Spinal cord (tissue), 10 donors: ENCODE measurements around the gene LRFN5. TPM values are rescaled to one million over a fixed set of nuclear protein-coding genes. Genes with fewer than 3 reads are reported as not detected.
A peak's percentile ranks its signal among the peaks of the same experiment; 100 is the strongest.
"Not testable (repeated sequence)": the region's sequence is repeated elsewhere in the genome, so short reads cannot be mapped to it uniquely, and the experiment has no call there.

Experiments
- DNase-seq, 6 donors: peaks; one replicate each; pipeline versions ENCODE4 v3.0.0 to v3.0.0-alpha.2; 2013 to 2015; ENCODE audit warnings: low spot score in 6 of 6, low read depth in 4 of 6
- H3K27ac ChIP-seq: one replicate; pipeline ENCODE4 v1.5.1; 2013; ENCODE audit warnings: low read depth, low read length, control low read depth
- H3K27me3 ChIP-seq: one replicate; pipeline ENCODE4 v1.6.1; 2013; ENCODE audit warnings: low read length; ENCODE audit not compliant: control insufficient read depth, insufficient read depth
- H3K36me3 ChIP-seq: one replicate; pipeline ENCODE4 v1.6.1; 2013; ENCODE audit warnings: low read length; ENCODE audit not compliant: control insufficient read depth, insufficient read depth
- H3K4me1 ChIP-seq: one replicate; pipeline ENCODE4 v1.6.1; 2013; ENCODE audit warnings: low read length; ENCODE audit not compliant: control insufficient read depth, insufficient read depth
- H3K4me3 ChIP-seq: one replicate; pipeline ENCODE4 v1.5.1; 2013; ENCODE audit warnings: low read depth, low read length, control low read depth
- H3K9me3 ChIP-seq: one replicate; pipeline ENCODE4 v1.6.1; 2013; ENCODE audit warnings: low read length; ENCODE audit not compliant: control insufficient read depth, insufficient read depth
- WGBS: methylation state at CpG from one replicate; pipeline ENCODE4 v1.1.5; 2013; ENCODE audit warnings: missing lambda C conversion rate; ENCODE audit not compliant: insufficient coverage; 5-methylcytosine and 5-hydroxymethylcytosine counted together
- polyA plus RNA-seq, 2 donors: library from polyadenylated mRNA; unstranded; fragments of 120-200 nt; gene quantifications; one replicate each; pipeline ENCODE4 v1.2.1, GENCODE V29; 2013; ENCODE audit not compliant: insufficient read length in 2 of 2
- small RNA-seq: library from RNA; depleted of rRNA; stranded (forward); fragments of <200 nt; gene quantifications from one replicate; pipeline ENCODE3, GENCODE V24; 2014; ENCODE audit warnings: low replicate concordance
- total RNA-seq, 2 donors: library from RNA; depleted of rRNA in 1 of 2; stranded (reverse); fragments of 120-200 nt in 1 of 2; fragments of >200 nt in 1 of 2; gene quantifications; one replicate each; pipeline versions ENCODE4 v1.2.3 to v1.2.4, GENCODE V29; 2013 to 2014
- donor health status: healthy.

LRFN5 gene
- total and polyA plus RNA-seq, 4 donors, result 28.6 to 72.4 (median 30.4) TPM

GRCh38 chr14:41905394-41905964, 298.8 kb downstream of the LRFN5 start:
- no peaks in the 10 kb centered on the region for H3K27me3 ChIP-seq
- no peak for DNase-seq
- no peaks in the 10 kb centered on the region for H3K4me1 ChIP-seq
- H3K4me3 ChIP-seq, result no peak overlapping the region
- H3K9me3 ChIP-seq, result no peaks in the 10 kb centered on the region
- no peaks in the 10 kb centered on the region for H3K36me3 ChIP-seq
- H3K27ac ChIP-seq, result no peak overlapping the region
- WGBS, result 100% methylated on average over 1 of the region's 9 CpGs

- no CpG with 5 or more reads among the region's 12 CpGs for WGBS
- not testable (repeated sequence) for H3K36me3 ChIP-seq, H3K27ac ChIP-seq, H3K27me3 ChIP-seq, H3K9me3 ChIP-seq, H3K4me1 ChIP-seq, DNase-seq, H3K4me3 ChIP-seq
These were observed 304.5 kb downstream of the LRFN5 start for GRCh38 chr14:41911155-41911554.

- H3K4me1 ChIP-seq, result no peaks in the 10 kb centered on the region
- no peaks in the 10 kb centered on the region for H3K27me3 ChIP-seq
- no peaks in the 10 kb centered on the region for H3K36me3 ChIP-seq
- no peak for DNase-seq
- no CpG with 5 or more reads among the region's 2 CpGs for WGBS
- H3K9me3 ChIP-seq, result no peaks in the 10 kb centered on the region
- no peak overlapping the region for H3K4me3 ChIP-seq
- no peak overlapping the region for H3K27ac ChIP-seq
These were observed 306.7 kb downstream of the LRFN5 start for GRCh38 chr14:41913398-41913797.

GRCh38 chr14:41915732-41916131, 309.1 kb downstream of the LRFN5 start:
- H3K4me1 ChIP-seq, result no peaks in the 10 kb centered on the region
- no peak overlapping the region for H3K4me3 ChIP-seq
- H3K27ac ChIP-seq, result no peak overlapping the region
- no peaks in the 10 kb centered on the region for H3K9me3 ChIP-seq
- DNase-seq, result no peak
- no peaks in the 10 kb centered on the region for H3K36me3 ChIP-seq
- H3K27me3 ChIP-seq, result no peaks in the 10 kb centered on the region

GRCh38 chr14:41916313-41916712, 309.6 kb downstream of the LRFN5 start:
- H3K9me3 ChIP-seq, result no peaks in the 10 kb centered on the region
- no peaks in the 10 kb centered on the region for H3K36me3 ChIP-seq
- H3K27me3 ChIP-seq, result no peaks in the 10 kb centered on the region
- no peak overlapping the region for H3K27ac ChIP-seq
- H3K4me1 ChIP-seq, result no peaks in the 10 kb centered on the region
- H3K4me3 ChIP-seq, result no peak overlapping the region
- DNase-seq, result no peak

GRCh38 chr14:41925409-41925808, 318.7 kb downstream of the LRFN5 start:
- H3K9me3 ChIP-seq, result no peaks in the 10 kb centered on the region
- no peak overlapping the region for H3K4me3 ChIP-seq
- no peaks in the 10 kb centered on the region for H3K4me1 ChIP-seq
- peak in 4 of 6 donors; percentile 15 to 80 (median 44) for DNase-seq
- H3K27ac ChIP-seq, result no peak overlapping the region
- H3K36me3 ChIP-seq, result no peaks in the 10 kb centered on the region
- H3K27me3 ChIP-seq, result no peaks in the 10 kb centered on the region
- no CpG with 5 or more reads among the region's 2 CpGs for WGBS

GRCh38 chr14:41950428-41951151, 343.9 kb downstream of the LRFN5 start:
- Histone ChIP-seq H3K4me3 (no peak overlapping the region), H3K9me3 (no peaks in the 10 kb centered on the region), H3K36me3 (no peaks in the 10 kb centered on the region), H3K27ac (no peak overlapping the region), H3K27me3 (no peaks in the 10 kb centered on the region), H3K4me1 (peaks cover 2% of the 10 kb centered on the region)
- peak in 3 of 6 donors; percentile 11 to 84 (median 22) for DNase-seq
- WGBS, result 36% methylated on average over 5 of the region's 7 CpGs

Small RNAs within 50 kb of the gene (small RNA-seq; reads per million reads assigned to genes)
- not detected for gene RF00322
